GM21786 (cell line): ENCODE measurements around the gene TELO2.

Experiments
- ATAC-seq: cut with Tn5 transposase; IDR thresholded peaks from one replicate; pipeline ENCODE4 v1.9.1; 2021; ENCODE audit not compliant: unreplicated experiment

TELO2 gene

DNA sequence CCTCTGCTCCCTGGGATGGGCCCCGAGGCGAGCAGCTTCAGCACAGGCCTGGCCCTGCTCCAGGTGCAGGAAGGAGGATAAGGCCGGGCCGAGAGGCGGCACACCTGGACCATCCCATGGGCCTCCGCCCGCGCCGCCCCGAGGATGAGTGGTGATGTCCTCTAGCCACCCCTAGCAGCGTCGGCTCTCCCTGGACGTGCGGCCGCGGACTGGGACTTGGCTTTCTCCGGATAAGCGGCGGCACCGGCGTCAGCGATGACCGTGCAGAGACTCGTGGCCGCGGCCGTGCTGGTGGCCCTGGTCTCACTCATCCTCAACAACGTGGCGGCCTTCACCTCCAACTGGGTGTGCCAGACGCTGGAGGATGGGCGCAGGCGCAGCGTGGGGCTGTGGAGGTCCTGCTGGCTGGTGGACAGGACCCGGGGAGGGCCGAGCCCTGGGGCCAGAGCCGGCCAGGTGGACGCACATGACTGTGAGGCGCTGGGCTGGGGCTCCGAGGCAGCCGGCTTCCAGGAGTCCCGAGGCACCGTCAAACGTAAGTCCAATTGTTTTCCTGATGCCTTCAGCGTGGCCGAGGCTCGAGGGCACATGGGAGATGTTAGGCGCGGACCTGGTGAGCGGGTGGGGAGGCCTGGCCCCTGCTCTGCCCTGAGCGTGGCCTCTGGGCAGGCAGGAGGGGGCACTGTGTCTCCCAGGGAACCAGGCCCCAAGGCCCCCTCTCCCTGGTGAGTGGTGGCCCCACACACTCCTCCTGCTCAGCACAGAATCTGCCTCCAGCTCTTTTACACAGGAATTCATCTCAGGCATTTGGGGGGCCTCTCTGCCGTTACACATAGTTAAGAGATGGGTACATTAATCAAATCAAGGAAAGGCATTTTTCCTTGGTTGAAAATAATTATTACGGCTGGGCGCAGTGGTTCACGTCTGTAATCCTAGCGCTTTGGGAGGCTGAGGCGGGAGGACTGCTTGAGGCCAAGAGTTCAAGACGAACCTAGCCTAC is 41.2 kb downstream of the TELO2 start:
- no peak for ATAC-seq

DNA sequence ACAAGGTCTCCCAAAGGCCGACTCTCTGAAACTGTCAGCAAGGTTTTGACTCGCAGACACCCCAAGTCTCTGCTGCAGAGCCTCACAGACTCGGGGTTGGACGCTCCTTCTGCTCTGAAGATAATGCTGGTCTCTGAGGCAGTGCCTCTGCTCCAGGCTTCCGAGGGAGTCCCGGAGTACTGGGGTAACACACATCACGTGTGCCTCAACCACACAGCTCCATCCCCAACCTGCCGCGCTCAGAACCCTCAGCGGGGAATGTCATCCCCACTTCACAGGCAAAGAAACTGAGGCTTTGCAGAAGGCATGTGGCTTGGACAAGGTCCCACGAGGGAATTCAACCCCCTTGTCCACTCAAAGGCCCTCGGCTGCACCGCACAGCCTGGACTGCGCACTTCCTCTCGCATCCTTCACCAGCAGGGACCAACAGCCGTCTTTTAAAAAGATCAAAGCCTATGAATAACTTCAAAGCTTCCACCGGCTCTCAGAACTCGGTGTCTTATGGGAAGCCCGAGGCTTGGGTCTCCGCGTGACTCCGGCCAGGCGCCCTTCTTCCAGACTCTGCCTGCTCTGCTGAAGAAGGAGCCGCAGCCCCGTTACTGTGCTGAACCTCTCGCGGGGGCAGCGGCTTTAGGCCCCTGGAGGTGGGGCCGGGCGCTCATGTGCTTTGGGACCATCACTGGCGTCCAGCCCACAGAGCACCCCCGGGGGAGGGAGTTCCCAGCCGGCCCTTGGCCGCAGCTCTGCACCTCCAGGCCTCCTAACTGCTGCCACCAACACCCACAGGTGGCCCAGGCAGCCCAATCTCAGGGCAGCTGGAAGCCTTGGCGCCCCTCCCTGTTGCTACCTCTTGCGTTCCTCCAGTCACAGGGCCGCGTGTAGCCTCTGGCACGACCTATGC is 42.5 kb downstream of the TELO2 start:
- ATAC-seq = no peak

DNA sequence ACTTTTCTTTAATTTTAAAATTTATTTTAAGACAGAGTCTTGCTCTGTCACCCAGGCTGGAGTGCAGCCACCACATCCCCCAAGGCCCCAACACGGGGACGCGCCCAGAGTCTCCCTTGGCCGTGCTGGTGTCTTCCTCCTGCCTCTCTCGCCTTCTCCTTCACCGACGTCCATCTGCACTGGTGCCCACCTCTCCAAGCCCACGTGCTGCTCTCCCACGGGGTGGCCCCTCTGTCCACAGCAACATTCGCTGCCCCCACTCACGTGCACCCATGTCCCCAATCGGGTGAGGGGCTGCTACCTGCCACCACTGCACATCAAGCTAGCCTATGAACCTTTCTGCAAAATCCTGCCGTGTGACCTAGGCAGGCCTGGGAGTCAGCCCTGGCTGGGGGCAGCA is 43.4 kb downstream of the TELO2 start:
- ATAC-seq = no peak

DNA sequence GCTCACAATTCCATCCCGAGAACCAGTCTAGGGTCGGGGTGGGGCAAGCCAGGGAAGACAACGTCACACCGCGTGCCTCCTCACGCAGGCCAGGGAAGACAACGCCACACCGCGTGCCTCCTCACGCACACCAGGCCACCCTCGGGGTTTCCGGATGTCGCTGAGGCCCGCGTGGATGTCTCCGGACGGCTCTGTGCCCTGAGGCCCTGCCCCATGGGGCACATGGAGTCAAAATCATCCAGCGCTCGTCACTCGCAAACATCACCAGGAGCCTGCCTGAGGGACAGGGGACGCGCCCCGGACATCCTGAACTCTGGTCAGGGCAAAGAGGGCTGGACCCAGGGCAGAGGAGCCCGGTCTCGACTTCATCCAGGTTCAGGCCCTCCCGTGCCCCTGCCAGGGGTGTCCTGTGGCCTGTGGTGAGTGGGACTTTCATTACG is 44.0 kb downstream of the TELO2 start:
- no peak for ATAC-seq

DNA sequence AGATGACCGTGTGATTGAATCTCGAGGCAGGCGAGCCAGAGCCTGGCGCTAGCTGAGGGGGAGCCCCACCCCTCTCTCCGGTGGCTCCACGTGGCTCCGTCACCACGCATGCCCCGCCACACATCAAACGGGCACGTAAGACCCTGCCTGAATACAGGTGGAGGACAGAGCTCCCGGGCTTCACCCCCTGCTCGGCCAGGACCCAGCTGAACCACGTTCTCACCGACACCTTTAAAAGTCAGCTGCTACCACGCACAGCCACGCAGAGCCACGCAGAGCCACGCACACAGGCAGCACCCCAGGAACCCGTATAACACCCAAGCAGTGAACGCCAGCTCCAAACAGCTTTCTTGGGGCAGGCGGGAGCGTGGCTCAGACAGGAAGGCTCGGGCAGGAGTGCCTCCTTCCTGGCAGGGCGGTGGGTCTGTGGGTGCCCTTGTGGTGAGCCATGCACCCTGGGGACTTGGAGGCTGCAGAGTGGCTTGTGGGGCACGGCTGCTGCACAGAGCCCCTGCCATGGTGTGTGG is 44.7 kb downstream of the TELO2 start:
- no peak for ATAC-seq

DNA sequence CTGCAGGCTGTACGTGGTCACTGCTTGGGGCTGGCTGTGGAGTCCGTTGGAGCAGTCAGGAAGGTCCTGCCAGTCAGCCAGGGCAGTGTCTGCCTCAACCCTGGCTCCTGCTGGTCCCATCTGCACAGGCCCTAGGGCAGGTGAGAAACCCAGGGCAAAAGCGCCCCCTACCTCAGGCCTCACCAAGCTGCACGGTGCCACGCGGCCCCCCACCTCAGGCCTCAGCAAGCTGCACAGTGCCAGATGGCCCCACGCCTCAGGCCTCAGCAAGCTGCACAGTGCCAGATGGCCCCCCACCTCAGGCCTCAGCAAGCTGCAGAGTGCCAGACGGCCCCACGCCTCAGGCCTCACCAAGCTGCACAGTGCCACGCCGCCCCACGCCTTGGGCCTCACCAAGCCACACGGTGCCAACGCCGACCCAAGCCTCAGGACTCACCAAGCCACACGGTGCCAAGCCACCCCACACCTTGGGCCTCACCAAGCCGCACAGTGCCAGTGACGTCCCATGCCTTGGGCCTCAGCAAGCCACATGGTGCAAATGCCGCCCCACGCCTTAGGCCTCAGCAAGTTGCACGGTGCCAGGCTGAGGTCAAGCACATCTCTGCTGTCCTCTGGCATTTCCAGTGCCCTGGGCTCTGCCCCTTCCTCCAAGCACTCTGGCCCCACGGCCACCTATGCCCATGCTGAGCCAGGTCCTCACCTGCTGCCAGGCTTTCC is 45.8 kb downstream of the TELO2 start:
- no peak for ATAC-seq

DNA sequence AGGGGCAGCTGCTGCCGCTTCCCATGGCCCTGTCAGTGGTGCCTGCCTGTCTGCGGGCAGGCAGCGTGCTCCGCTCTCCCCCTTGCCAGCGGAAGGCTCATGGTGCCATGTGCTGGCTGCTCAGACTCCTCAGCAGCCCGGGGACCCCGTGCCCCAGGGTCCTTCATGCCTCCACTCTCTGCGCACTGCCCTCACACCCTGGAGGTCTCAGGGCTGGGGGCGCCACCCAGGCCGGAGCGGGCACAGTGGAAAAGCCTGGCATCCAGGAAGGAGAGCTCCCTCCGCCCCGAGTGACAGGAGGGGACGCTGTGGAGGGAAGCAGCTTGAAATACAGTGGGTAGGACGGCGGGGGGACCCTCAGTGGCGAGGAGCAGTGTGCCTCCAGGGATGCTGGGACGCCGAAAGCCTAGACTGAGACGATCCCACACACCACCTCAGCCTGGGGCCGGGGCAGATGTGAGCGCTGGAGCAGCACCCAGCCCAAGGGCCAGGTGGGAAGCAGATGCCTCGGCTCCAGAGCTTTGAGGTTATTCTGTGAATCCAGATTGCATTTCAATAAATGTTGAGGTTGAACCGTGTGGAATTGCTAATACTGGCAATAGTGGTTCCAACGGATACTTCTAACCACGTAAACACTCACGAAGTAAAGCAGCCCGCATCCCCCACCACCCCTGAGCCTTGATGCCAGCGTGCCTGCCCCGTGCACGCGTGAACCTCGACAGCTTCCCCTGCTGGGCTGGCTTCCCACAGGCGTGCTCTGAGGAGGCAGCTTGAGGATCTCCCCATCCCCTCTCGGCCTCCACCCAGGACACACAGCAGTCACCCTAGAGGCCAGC is 46.8 kb downstream of the TELO2 start:
- no peak for ATAC-seq

DNA sequence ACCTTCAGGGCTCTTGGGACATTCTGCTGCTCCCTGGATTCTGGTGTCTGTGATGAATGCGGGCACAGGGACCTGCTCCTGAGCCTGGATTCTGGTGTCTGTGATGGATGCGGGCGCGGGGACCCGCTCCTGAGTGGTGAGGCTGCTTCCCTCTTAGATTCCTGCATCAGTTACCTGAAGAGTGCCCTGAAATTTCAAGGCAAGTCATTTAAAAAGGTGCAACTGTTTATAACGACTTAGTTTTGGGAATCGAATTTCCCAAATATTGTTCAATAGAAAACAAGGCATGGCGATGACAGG is 47.3 kb downstream of the TELO2 start:
- no peak for ATAC-seq

DNA sequence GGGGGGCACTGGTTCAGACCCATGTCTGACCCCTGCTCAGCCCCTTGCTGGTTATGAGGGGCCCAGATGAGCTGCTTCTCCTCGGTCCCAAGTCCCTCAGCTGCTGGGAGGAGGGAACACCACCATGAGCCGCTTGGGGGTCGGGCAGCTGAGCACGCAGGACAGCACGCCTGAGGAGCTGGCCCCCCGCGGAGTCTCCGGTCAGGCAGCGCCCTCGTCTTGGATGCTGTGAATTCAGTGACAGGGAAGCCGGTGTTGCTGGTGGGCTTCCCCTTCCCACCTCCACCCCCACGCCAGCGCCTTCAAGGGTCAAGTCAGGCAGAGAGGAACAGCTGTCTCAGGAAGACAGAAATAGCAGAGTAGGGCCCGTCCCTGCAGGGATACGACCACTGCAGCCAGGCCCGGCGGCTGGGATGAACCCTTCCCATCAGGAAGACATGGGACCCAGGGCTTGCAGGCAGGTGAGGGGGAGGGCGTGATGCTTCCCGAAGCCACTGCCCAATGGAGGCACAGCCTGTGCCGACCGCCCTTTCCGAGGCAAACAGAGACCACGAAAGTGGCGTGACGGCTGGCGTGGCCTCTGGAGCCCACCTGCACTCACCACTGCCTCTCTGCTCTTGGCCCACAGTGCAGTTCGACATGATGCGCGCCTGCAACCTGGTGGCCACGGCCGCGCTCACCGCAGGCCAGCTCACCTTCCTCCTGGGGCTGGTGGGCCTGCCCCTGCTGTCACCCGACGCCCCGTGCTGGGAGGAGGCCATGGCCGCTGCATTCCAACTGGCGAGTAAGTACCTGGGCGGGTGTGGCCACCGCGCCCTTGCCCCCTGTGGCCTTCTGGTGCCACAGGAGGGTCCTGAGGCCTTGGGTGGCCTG is 48.4 kb downstream of the TELO2 start:
- no peak for ATAC-seq

DNA sequence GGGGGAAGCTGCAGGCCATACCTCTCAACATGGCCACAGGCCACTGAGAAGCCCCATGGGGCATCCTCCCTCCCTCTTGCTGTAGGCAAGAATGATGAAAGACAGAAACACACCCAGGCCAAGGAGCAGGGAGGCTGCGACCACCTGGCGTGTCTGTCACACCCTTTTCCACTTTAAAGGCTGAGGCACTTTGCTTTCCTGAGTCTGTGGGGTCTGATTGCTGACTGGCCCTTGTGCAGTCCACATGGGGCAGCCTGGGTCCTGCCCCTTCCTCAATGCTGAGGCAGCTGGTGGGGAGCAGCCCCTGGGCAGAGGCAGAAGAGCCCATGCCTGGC is 49.0 kb downstream of the TELO2 start:
- no peak for ATAC-seq

DNA sequence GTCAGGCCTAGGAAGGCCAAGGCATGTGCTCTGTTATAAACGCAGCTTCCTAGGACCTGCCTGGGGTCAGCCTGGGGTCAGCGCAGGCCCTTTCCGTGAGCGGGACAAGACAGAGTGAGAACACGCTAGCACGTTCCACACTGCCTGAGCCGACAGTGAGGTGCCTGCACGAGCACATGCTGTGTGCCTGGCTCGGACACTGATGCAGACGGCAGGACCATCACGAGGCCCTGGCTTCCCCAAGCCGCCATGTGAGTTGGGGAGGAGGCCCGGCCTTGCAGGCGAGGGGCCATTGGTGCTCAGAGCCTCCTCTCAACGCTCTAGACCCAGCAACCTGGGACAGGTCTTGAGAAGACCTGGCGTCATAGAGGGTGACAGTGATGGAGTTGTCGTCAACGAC is 49.4 kb downstream of the TELO2 start:
- ATAC-seq = no peak

DNA sequence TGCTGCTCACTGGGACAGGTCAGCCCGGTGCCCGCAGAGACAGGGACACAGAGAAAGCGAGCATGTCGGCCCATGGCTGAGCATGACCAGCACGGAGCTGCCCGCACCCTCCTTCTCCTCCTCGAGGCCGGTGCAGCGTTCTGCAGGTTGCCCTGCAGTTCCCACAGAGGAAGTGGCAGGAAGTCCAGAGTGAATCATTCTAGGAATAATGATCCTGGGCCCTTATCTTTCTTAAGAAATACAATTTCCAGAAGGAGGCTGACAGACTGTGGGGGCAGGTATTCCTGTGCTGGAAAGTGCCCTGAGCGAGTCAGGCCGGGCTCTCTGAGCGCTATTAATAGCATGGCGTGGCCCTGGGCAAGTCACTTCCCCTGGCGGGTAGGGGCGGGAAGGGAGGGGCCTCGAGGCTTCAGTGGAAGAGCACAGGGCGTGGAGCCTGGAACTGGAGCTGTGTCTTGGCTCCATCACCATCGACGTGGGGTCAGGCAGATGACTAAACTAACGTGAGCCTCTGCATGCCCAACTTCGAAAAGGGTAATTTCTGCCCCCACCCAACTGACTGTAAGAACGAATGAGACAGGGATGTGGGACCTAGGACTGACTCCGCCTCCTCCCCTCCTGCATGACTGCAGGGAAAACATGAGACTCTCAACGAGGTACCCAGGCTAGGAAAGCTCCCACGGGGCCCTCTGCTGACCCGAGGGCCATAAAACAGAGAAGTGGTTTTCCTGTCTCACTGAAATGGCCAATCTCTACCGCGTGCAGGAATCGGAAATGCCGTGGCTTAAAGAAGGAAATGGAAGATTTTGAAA is 50.1 kb downstream of the TELO2 start:
- ATAC-seq = no peak

DNA sequence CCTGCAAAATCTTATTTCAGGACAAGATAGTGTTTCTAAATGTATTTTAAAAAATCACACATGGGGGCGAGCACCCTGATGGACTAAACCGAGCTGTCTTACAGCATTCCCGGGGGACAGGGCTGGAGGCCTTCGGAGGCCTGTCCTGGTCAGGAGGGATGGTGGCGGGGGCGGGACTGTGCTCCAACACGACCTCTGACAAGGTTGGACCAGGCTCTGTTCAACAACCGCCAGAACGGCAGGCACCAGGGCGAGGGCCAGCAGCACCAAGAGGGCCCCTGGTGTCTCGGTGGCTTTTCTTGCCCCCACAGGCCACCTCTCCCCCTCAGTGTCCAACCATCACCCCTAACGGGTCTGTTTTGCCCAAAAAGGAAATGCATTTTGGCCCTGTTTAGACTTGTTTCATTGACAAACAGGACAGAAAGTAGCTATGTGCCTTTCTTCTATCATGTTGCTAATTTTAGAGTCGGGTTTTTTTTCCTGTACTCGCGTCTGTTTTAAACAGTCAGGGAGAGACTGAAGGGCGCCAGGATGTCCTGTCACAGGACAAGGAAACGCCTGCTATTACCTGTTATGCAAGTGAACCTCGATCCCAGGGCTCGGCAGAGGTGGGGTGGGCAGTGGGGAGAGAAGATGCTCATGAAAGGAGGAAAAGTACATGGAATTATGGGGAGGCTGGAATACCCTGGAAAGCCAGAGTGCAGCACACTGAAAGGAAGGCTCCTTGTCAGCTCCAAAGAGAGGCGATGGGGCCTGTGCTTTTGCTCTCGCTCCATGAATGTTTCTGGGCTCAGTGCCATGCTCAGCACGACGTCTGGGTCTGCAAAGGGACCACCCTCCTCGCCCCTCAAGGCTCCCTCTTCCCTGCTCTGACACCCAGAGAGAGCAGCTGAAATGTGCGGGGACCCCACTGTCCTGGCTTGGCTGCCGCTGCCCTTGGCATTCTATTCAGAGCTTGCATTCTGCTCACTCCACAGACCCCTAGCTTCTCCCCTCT is 52.2 kb downstream of the TELO2 start:
- ATAC-seq = no peak

DNA sequence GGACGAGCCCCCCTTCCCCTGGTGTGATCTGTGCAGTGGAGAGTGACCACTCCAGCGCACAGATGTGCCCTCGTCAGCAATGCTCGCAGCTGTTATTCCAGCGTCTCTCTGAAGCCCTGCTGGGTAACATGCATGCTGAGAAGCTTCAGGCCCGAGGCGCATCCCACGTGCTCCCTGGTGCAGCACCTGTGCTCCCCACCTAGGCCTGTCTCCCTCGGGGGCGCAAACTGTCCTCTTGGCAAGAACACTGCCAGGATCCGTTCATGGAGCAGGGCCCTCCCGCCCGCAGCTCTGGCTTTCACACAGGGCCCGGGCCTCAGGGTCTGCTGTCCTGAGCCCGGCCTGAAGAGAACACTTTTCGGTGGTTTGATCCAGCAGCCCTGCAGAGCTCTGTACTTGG is 53.3 kb downstream of the TELO2 start:
- no peak for ATAC-seq

DNA sequence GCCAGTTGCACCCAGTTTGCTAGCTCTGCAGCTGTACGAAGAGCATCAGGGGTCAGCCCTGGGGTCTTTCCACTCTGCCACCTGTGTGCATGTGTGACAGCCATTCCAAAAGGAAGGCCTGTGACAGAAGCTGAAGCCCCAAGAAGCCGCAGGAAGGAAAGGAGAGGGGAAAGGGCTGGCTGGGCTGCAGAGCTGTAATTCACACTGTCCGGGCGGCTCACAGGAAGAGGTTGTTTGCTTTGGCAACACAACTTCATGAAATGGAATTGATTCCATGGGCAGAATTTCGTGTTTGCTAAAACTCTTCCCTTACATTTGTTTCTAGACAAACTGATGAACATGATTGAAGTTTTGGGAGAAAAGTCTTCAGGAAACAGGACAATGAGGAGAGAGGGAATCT is 55.1 kb downstream of the TELO2 start:
- ATAC-seq = no peak

DNA sequence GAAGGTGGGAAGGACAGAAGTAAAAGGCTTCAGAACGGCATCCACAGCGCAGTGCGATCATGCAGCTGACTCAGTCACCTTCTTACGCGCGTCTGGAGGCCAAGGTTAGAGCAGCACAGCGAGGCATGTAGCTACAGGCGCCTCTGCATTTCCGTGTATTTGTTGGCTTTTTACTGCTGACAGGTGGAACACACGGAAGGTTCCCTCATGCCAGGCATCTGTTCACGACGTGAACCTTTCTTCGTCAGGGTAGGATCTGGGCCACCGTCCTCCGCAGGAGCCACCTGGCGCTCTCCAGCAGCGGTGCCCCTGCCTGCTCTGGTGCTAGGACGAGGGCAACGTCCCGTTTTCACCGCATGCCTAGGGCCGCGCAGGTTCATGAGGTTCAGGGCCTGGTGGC is 55.6 kb downstream of the TELO2 start:
- ATAC-seq = no peak

DNA sequence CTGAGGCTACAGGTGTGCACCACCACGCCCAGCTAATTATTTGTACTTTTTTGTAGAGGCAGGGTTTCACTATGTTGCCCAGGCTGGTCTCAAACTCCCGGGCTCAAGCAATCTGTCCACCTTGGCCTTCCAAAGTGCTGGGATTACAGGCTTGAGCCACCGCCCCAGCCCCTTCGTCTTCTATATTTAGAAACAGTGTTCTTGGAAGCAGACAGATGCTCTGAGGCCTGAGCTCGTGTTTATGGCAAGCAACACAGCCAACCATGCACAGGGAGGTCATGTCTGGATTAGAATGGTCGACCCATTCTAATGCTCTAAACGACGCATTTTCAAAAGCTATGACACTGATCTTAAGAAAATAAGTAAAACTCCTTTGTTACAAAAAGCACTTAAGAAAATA is 56.9 kb downstream of the TELO2 start:
- no peak for ATAC-seq
